ENCODE results near the gene PAX8. TPM values are rescaled to one million over a fixed set of nuclear protein-coding genes. Genes with fewer than 3 reads are reported as not detected.
A peak's percentile ranks its signal among the peaks of the same experiment; 100 is the strongest.
"Not testable (repeated sequence)": the region's sequence is repeated elsewhere in the genome, so short reads cannot be mapped to it uniquely, and the experiment has no call there.

PAX8 gene
- total and polyA plus RNA-seq, 4 donors, result 0.28 to 5.9 (median 2.3) TPM

DNA sequence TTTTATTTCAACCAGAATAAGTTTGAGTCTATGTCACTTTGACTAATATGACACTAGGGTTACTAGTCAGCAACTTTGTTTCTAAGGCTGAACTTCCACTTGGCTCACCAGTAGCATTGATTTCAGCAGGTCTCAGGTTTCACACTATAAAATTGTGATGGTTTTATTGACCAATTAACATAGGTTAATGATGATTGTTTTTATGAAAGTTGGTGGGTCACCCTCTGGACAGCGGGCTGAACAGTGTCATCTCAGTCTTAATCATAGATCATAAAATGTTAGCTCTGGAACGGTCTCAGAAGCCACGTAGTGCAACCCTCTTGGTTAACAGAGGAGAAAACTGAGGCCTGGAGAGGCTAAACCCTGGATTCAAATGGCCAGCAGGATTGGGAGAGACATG lies 40.2 kb upstream of the PAX8 start:
- H3K27me3 ChIP-seq (ENCODE audit: control insufficient read depth in 3 of 3, insufficient read depth in 3 of 3, low read length in 2 of 3); H3K4me1 ChIP-seq (ENCODE audit: control insufficient read depth in 5 of 5, insufficient read depth in 5 of 5, low read length in 5 of 5); H3K4me3 ChIP-seq; H3K9me3 ChIP-seq (ENCODE audit: control insufficient read depth in 4 of 4, insufficient read depth in 3 of 4, low read length in 3 of 4); H3K36me3 ChIP-seq (ENCODE audit: control insufficient read depth in 4 of 4, insufficient read depth in 4 of 4, low read length in 4 of 4); H3K9ac ChIP-seq (ENCODE audit: insufficient read depth in 1 of 2, low read length in 2 of 2); H3K27ac ChIP-seq (ENCODE audit: low read depth in 1 of 2, low read length in 1 of 2); DNase-seq; ATAC-seq (ENCODE audit: insufficient read depth, low FRiP score): not testable (repeated sequence)
- WGBS, 2 donors, result 93 to 96% methylated on average over 3 of the region's 3 CpGs

DNA sequence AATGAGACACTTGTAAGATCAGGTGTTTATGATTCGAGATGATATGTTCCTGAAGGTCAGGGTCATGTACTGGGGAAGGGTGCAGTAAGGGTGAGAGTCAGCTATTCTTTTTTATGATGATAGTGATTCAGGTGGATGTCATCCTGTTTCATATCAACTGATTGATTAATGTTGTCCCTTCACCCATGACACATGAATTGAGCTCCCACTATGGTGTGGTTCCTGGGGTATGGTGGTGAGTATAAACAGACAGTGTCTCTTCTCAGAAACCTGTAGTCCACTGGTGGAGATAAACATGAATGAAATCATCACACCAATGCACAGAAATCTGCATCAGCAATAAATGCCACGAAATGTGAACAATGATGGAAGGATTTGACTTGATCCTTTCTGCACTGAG lies 37.4 kb upstream of the PAX8 start:
- DNase-seq (no peak), ATAC-seq (ENCODE audit: insufficient read depth, low FRiP score) (no peak)
- H3K27ac ChIP-seq (ENCODE audit: low read depth in 1 of 2, low read length in 1 of 2), result no peak overlapping the region
- no peak overlapping the region for H3K4me3 ChIP-seq
- H3K9ac ChIP-seq (ENCODE audit: insufficient read depth in 1 of 2, low read length in 2 of 2), result no peak overlapping the region
- WGBS, 2 donors, result 84 to 87% methylated on average over 2 of the region's 2 CpGs
- H3K36me3 ChIP-seq (ENCODE audit: control insufficient read depth in 4 of 4, insufficient read depth in 4 of 4, low read length in 4 of 4), result no peaks in the 10 kb centered on the region
- H3K27me3 ChIP-seq (ENCODE audit: control insufficient read depth in 3 of 3, insufficient read depth in 3 of 3, low read length in 2 of 3), result peaks cover 0 to 2% (median 0%) of the 10 kb centered on the region in 3 donors
- H3K9me3 ChIP-seq (ENCODE audit: control insufficient read depth in 4 of 4, insufficient read depth in 3 of 4, low read length in 3 of 4), result no peaks in the 10 kb centered on the region
- TF ChIP-seq, protein P1, sequence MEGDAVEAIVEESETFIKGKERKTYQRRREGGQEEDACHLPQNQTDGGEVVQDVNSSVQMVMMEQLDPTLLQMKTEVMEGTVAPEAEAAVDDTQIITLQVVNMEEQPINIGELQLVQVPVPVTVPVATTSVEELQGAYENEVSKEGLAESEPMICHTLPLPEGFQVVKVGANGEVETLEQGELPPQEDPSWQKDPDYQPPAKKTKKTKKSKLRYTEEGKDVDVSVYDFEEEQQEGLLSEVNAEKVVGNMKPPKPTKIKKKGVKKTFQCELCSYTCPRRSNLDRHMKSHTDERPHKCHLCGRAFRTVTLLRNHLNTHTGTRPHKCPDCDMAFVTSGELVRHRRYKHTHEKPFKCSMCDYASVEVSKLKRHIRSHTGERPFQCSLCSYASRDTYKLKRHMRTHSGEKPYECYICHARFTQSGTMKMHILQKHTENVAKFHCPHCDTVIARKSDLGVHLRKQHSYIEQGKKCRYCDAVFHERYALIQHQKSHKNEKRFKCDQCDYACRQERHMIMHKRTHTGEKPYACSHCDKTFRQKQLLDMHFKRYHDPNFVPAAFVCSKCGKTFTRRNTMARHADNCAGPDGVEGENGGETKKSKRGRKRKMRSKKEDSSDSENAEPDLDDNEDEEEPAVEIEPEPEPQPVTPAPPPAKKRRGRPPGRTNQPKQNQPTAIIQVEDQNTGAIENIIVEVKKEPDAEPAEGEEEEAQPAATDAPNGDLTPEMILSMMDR (IDR thresholded peaks at IDR 0.05; ENCODE audit: control extremely low read depth, extremely low read depth), result no peak
- H3K4me1 ChIP-seq (ENCODE audit: control insufficient read depth in 5 of 5, insufficient read depth in 5 of 5, low read length in 5 of 5), result peaks cover 0 to 8% (median 0%) of the 10 kb centered on the region in 5 donors

DNA sequence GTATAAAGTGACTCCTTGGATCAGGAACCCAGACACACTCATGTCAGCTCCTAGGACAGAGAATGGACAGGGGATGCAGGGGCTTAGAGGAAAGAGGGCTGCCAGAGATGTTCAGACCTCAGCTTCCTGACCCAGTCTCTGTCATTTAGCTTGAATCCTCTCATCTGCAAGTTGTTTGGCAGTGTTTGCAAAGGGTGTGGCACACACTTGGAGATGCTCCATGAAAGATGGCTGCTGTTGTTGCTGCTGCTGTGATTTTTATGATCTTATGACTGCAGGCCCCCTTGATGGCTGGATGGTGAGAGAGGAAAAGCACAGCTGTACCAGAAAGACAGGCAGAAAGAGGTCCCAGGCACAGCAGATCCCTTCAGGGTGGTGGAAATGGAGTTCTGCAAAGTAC lies 35.9 kb upstream of the PAX8 start:
- ATAC-seq (ENCODE audit: insufficient read depth, low FRiP score); H3K9ac ChIP-seq (ENCODE audit: insufficient read depth in 1 of 2, low read length in 2 of 2); H3K4me3 ChIP-seq: not testable (repeated sequence)

DNA sequence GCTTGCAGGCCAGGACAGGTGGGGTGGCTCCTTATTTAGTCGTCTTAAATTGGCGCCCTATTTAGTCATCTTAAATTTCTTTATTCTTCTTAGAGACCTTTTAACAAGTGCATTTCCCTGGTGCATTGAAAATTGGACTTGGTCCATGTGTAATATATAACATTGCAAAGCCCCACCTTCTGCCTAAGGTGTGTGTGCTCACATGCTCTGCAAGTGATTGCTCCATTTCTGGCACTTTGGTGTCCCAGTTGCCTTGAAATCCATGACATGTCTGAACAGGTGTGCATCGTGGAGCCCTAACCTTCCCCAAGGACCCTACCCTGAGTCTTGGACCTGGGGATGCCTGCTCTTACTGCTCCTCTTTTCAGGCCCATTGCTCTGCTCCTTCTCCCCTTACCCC lies 35.5 kb upstream of the PAX8 start:
- WGBS, 2 donors, result 82 to 84% methylated on average over 3 of the region's 3 CpGs
- H3K4me1 ChIP-seq (ENCODE audit: control insufficient read depth in 5 of 5, insufficient read depth in 5 of 5, low read length in 5 of 5); H3K27me3 ChIP-seq (ENCODE audit: control insufficient read depth in 3 of 3, insufficient read depth in 3 of 3, low read length in 2 of 3); H3K27ac ChIP-seq (ENCODE audit: low read depth in 1 of 2, low read length in 1 of 2); H3K4me3 ChIP-seq; ATAC-seq (ENCODE audit: insufficient read depth, low FRiP score); H3K9me3 ChIP-seq (ENCODE audit: control insufficient read depth in 4 of 4, insufficient read depth in 3 of 4, low read length in 3 of 4); DNase-seq; H3K36me3 ChIP-seq (ENCODE audit: control insufficient read depth in 4 of 4, insufficient read depth in 4 of 4, low read length in 4 of 4); H3K9ac ChIP-seq (ENCODE audit: insufficient read depth in 1 of 2, low read length in 2 of 2): not testable (repeated sequence)

More for the DNA sequence above, 35.9 kb upstream of the PAX8 start:
- not testable (repeated sequence) for H3K4me1 ChIP-seq (ENCODE audit: control insufficient read depth in 5 of 5, insufficient read depth in 5 of 5, low read length in 5 of 5); H3K36me3 ChIP-seq (ENCODE audit: control insufficient read depth in 4 of 4, insufficient read depth in 4 of 4, low read length in 4 of 4); H3K27ac ChIP-seq (ENCODE audit: low read depth in 1 of 2, low read length in 1 of 2); H3K27me3 ChIP-seq (ENCODE audit: control insufficient read depth in 3 of 3, insufficient read depth in 3 of 3, low read length in 2 of 3); H3K9me3 ChIP-seq (ENCODE audit: control insufficient read depth in 4 of 4, insufficient read depth in 3 of 4, low read length in 3 of 4)
- DNase-seq, result peak in 1 of 3 donors; percentile 4

DNA sequence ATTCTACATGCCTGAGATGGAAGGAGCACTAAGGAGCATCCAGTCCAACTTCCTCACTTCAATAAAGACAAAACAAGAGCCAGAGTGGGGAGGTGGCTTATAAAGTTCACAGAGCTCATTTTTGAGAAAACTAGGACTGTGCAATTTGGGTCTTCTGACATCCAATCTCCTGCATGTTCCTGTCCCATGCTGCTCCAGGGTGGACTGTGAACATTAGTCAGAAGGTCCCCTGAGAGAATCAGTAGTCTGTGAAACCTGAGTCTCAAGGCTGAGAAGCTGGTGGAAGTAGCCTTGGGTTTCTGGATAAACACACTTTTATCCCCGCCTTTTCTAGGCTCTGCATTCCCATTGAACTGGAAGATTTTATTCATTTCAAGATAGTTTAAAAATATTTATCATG lies 33.1 kb upstream of the PAX8 start:
- H3K27me3 ChIP-seq (ENCODE audit: control insufficient read depth in 3 of 3, insufficient read depth in 3 of 3, low read length in 2 of 3); DNase-seq; H3K4me3 ChIP-seq; H3K9ac ChIP-seq (ENCODE audit: insufficient read depth in 1 of 2, low read length in 2 of 2); H3K9me3 ChIP-seq (ENCODE audit: control insufficient read depth in 4 of 4, insufficient read depth in 3 of 4, low read length in 3 of 4); H3K4me1 ChIP-seq (ENCODE audit: control insufficient read depth in 5 of 5, insufficient read depth in 5 of 5, low read length in 5 of 5); ATAC-seq (ENCODE audit: insufficient read depth, low FRiP score); H3K36me3 ChIP-seq (ENCODE audit: control insufficient read depth in 4 of 4, insufficient read depth in 4 of 4, low read length in 4 of 4); H3K27ac ChIP-seq (ENCODE audit: low read depth in 1 of 2, low read length in 1 of 2): not testable (repeated sequence)
- WGBS, 2 donors, result 81 to 89% methylated on average over 1 of the region's 1 CpG

DNA sequence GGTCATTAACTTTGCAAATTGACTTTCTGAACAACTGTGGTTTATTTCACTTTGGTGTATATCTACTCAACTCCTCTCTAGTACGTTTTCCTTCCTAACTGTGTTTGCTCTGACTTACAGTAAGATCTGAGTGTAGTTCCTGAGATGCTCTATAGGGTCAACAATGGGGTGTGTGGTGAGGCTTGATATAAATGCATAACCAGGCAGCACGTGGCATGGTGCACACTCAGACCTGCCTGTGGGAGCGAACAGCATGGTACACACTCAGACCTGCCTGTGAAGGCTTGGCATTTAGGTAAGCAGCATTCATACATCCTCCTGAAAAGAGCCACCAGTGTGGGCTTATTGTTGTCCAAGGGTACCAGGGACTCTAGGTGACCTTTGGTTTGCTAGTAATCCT lies 32.5 kb upstream of the PAX8 start:
- H3K9ac ChIP-seq (ENCODE audit: insufficient read depth in 1 of 2, low read length in 2 of 2); H3K27me3 ChIP-seq (ENCODE audit: control insufficient read depth in 3 of 3, insufficient read depth in 3 of 3, low read length in 2 of 3); H3K4me1 ChIP-seq (ENCODE audit: control insufficient read depth in 5 of 5, insufficient read depth in 5 of 5, low read length in 5 of 5); H3K36me3 ChIP-seq (ENCODE audit: control insufficient read depth in 4 of 4, insufficient read depth in 4 of 4, low read length in 4 of 4); H3K9me3 ChIP-seq (ENCODE audit: control insufficient read depth in 4 of 4, insufficient read depth in 3 of 4, low read length in 3 of 4); H3K27ac ChIP-seq (ENCODE audit: low read depth in 1 of 2, low read length in 1 of 2); DNase-seq; ATAC-seq (ENCODE audit: insufficient read depth, low FRiP score); H3K4me3 ChIP-seq: not testable (repeated sequence)
- 70 to 78% methylated on average over 3 of the region's 3 CpGs for WGBS, 2 donors
